GM21717 (cell line): ENCODE measurements around the gene ZNF316.
"Not testable (repeated sequence)": the region's sequence is repeated elsewhere in the genome, so short reads cannot be mapped to it uniquely, and the experiment has no call there.

Experiments used
- ATAC-seq: cut with Tn5 transposase; IDR thresholded peaks from one replicate; pipeline ENCODE4 v1.9.1; 2021; ENCODE audit warnings: mild to moderate bottlenecking, moderate library complexity; ENCODE audit not compliant: unreplicated experiment

ZNF316 gene

GRCh38 chr7:6621195-6622133, 15.7 kb upstream of the ZNF316 start:
- no peak for ATAC-seq

DNA sequence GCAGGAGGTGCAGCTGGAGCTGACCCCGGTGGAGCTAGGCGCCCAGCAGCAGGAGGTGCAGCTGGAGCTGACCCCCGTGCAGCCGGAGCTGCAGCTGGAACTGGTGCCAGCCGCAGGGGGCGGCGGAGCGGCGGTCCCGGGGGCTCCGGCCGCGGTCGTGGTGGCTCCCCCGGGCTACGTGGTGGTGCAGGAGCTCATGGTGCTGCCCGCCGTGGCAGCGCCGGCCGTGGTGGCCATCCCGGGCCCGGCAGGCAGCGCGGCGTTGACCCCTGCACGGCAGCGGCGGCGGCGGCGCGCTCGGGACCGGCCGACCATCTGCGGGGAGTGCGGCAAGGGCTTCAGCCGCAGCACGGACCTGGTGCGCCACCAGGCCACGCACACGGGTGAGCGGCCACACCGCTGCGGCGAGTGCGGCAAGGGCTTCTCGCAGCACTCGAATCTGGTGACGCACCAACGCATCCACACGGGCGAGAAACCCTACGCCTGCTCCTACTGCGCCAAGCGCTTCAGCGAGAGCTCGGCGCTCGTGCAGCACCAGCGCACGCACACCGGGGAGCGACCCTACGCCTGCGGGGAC, 14.9 kb upstream of the ZNF316 start:
- ATAC-seq, result no peak

DNA sequence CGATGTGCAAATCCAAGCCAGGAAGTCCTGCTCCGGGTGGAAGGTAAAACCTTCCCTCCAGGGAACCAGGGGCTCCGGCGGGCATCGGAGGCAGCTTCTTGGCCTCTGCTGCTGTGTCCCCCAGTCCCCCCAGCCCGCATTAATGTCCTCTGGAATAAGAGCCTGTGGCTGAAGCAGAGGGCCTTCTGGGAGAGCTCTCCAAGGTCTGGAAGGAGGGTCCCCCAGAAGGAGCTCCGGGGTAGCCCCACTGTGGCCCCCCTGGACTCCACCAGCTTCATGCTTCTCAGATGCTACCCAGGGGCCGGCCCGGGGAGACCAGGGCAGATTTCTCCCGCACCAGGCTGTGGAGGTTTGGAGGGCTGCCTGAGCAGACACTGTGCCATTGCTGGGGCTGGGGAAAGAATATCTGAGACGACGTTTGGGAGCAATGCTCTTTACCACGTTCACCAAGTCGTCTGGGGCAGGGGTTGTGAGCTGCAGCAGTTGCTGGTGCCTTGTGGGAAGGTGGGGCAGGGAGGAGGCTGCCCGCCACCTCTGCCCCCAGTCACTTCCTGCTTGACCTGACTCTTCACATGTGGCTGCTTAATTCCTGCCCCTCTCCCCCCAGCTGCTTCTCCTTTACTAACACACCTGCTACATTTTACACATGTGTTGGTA, 13.4 kb upstream of the ZNF316 start:
- ATAC-seq, result no peak

- ATAC-seq, result no peak
Measured at GRCh38 chr7:6624246-6624611, 12.9 kb upstream of the ZNF316 start.

DNA sequence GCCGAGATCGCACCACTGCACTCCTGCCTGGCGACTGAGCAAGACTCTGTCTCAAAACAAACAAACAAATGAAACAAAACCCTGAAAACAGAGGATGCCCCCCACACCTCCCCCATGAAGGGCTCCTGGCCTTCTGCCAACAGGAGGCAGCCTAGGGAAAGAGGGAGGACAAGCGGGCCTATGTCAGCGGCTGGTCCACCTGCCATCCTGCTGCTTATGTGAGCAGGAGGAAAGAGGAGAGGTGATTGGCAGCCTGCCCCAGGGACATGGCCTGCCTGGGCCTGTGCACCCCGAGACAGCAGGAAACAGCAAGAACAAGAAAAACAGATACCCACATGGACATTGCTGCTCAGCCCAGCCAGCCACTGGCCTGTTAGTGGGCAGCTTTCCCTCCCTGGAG, 9.1 kb upstream of the ZNF316 start:
- no peak for ATAC-seq

DNA sequence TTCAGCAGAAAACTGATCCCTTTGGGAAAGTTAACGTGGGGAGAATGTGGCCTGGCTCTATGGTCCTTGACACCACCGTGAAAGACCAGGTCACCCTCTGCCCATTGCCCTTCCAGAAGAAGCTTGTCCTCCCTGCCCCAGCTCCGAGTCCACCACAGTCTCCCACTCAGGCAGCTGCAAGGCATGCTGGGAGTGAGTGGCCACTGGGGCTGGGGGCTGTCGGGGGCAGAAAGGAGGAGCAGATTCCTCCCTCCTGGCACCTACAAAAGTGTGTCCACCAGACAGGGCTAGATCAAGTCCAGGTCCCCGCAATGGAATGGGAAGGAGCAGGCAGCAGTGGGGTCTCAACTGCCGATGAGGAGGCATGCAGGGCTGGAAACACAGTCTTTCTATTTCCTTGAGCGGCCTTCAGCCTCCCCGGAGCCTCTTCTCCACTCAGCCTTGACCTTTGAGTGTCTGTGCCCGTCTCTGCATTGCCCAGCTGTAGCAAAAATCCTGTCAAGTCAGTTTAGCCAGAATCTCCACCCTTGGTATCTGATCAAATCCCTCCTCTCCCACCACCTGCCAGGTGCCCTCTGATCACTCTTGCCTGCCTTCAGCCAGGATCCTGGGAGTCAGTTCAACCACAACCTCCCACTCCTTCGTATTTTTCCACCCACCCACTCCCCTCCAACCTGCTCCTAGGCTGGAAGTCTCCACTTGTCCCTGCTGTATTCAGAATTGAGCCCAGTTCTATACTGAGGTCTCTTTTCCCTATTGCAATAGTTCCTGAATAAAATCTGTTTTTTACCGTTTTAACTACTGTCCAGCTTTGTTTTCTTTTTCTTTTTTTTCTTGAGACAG, 6.9 kb upstream of the ZNF316 start:
- ATAC-seq, result no peak

- ATAC-seq, result no peak
Measured at GRCh38 chr7:6631605-6632004, 5.5 kb upstream of the ZNF316 start.

DNA sequence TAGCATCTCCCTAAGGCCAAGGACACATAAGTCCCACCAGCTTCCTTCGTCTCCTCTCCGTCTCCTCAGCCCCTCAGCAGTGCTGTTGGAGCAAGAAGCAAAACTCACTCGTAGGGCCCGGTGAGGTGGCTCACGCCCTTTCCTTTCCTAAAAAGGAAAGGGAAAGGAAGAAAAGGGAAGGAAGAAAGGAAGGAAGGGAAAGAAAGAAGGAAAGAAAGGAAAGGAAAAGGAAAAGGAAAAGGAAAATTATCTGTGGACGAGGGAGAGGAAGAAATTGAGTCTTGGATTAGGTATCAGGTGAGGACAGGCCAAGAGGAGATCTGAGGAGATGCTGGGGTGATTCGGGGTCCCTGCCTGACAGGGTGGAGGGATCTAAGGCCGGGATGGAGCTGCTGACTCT, 3.1 kb upstream of the ZNF316 start:
- no peak for ATAC-seq

GRCh38 chr7:6634971-6635370, 2.1 kb upstream of the ZNF316 start:
- not testable (repeated sequence) for ATAC-seq

DNA sequence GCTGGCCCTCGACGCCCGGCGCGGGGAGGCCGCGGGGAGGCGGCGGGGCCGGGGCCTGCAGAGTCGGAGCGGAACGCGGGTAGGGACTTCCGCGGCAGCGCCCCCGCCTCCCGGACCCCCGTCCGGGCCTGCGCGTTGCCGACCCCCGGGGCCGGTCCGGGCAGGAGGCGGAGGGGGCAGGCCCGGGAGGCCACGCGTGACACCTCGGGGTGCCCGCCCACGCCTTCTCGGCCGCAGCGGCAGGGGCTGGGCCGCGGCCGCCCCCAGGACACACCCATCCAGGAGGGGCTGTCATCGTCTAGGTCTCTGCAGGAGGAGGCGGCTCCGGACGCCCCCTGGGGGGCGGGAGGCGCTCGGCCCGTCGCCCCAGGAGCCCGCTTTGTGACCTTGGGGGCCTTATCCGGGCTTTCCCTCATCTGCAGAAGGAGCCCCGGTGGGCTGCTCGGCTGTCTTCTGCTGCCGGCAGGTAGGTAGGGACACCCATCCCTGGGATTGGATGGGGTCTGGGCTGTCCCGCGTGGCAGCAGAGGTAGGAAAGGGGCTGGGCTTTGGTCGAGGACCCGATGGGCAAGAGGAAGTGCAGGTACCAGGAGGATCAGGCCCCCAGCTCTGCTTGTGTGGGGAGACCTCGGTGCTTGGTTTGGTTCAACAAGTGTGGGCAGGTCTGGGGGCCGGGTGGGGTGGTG, 569 bp downstream of the ZNF316 start:
- ATAC-seq, result peak; percentile 71

DNA sequence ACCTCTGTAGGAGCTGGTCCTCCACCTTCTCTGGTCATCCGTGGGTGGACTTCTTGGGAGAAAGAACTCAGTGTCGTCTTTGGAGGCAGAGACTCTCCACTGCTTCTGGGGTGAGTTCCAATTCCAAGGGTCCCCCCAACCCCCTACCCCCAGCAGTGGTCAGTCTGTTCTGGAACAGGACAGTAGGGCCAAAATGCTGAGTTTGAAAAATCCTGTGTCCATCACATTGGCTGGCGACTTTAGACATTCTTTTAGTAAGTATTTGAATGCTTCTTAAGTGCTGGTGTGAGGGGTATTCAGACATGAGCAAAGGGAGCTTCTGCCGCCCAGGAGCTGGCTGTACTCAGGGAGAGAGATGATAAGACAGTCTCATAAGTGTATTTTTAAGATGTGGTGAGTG, 1.9 kb downstream of the ZNF316 start:
- no peak for ATAC-seq

- no peak for ATAC-seq
Measured at GRCh38 chr7:6639627-6640026, 2.5 kb downstream of the ZNF316 start.

DNA sequence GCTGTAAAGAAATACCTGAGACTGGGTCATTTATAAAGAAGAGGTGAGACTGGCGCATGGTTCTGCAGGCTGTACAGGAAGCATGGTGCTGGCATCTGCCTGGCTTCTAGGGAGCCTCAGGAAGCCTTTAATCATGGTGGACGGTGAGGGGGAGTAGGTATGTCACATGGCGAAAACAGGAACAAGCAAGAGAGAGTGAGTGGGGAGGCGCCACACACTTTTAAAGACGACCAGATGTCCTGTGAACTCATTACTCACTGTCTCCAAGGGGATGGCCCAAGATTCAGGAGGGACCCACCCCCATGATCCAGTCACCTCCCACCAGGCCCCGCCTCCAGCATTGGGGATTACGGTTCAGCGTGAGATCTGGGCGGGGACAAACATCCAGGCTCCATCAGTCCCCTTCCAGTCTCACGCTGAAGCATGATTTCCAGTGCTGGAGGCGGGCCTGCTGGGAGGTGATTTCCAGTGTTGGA, 3.2 kb downstream of the ZNF316 start:
- no peak for ATAC-seq

GRCh38 chr7:6641305-6642035, 4.4 kb downstream of the ZNF316 start:
- ATAC-seq, result no peak

DNA sequence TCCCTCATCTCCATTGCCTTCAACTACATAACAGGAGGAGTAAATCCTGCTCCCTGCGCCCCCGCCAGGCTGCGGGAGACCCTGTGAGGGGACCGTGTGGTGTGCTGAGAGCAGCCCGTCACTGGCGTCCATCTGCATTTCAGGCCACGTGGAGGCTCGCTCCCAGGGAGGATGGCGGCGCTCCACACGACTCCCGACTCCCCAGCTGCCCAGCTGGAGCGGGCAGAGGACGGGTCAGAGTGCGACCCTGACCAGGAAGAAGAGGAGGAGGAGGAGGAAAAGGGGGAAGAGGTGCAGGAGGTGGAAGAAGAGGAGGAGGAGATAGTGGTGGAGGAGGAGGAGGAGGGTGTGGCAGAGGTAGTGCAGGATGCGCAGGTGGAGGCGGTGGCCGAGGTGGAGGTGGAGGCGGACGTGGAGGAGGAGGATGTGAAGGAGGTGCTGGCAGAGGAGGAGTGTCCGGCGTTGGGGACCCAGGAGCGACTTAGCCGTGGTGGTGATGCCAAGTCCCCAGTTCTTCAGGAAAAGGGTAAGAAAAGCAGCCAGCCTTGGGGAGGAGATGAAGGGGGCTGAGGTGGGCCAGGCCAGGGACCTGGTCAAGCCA, 5.2 kb downstream of the ZNF316 start:
- ATAC-seq, result no peak

DNA sequence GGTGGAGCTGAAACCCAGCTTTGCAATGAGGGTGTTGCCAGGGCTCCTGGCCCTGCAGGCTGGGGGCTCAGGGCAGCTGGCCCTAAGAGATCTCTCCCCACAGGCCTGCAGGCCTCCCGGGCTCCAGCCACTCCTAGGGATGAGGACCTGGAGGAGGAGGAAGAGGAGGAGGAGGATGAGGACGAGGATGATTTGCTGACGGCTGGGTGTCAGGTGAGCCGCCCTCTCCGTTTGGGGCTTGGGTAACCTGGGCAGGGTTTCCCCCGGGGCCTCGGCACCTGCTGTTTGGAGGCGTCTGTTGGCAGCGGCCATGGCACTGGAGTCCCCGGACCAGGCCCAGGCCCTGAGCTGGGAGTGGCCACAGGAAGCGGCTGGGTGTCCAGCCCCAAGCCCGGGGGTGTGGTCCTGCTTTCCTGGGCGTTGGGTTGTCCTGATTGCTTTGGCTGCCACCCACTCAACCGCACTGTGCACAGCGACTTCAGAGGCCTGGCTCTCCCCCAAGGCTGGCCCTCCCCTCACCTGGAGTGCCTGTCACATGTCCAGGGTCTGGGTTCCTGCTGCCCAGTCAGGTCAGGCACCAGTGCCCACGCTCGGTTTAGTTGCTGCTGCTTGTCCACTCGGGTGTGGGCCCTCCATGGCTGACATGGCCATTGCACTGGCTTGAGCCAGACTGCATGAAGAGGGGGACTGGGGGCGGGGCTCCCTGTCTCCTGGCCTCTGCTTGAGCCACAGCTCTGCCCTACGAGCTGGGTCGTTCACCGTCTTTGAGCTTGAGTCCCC, 5.9 kb downstream of the ZNF316 start:
- ATAC-seq, result no peak

DNA sequence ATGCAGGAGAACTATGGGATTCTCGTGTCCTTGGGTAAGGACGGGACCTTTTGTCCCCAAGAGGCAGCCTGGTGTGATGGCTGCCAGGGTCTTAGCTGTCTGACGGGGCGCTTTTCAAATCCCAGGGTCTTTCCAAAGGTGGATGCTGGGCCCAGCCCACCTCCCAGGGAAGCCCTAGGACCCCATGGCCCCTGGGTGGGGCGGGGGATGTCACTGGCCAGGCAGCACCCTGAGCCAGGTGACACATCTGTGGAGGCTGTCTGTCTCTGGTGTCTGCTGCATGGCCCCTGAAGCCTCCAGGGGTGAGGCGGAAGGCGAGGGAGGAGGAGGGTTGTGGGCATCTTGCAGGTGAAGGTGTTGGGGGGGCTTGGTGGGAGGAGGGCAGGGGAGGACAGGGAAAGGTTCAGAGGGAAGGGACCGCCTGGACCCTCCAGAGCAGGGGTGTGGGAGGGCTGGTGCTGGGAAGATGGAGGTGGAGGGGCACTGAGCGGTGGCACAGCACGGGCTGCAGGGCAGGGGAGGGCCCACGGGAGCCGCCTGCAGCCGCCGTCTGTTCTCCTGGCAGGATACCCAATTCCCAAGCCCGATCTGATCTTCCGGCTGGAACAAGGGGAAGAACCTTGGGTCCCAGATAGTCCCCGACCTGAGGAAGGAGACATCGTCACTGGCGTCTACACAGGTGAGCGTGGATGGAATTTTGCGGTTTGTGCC, 7.0 kb downstream of the ZNF316 start:
- no peak for ATAC-seq

DNA sequence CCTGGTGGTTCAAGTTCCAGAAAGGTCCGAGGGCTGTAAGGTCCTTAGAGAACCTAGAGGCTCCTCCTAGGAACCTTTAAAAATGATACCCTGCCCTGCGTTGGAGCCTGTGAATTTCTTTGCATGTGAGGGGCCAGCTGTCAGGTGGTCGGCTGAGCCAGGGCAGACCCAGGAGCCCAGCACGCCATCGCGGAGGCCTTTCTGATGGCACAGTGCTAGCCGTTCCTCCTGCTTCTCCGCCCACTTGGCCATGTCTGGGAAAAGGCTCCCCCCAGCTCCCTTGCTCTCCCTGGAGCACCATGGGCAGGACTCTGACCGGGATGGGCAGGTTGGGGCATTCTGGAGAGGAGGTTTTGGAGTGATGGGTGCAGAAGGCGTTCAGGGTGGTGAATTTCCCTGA, 7.6 kb downstream of the ZNF316 start:
- no peak for ATAC-seq
